Endodermal cell (in vitro differentiated cells): ENCODE data around the gene NKD1. TPM values are rescaled to one million over a fixed set of nuclear protein-coding genes. Genes with fewer than 3 reads are reported as not detected.
A peak's percentile ranks its signal among the peaks of the same experiment; 100 is the strongest.

Source experiments
- DNase-seq: peaks from one replicate; pipeline ENCODE4 v3.0.0-alpha.2; 2017
- H3K27ac ChIP-seq: 2 replicates; pipeline ENCODE4 v1.5.1; 2013; ENCODE audit warnings: mild to moderate bottlenecking, low read depth, low read length, moderate library complexity
- H3K27me3 ChIP-seq: 2 replicates; pipeline ENCODE4 v1.6.1; 2013; ENCODE audit warnings: mild to moderate bottlenecking, low read length, moderate library complexity; ENCODE audit not compliant: insufficient read depth, control insufficient read depth, poor library complexity, severe bottlenecking
- H3K36me3 ChIP-seq: 2 replicates; pipeline ENCODE4 v1.7.0; 2013; ENCODE audit warnings: mild to moderate bottlenecking, low read length, moderate library complexity; ENCODE audit not compliant: control insufficient read depth, insufficient read depth
- H3K4me1 ChIP-seq: one replicate; pipeline ENCODE4 v1.7.0; 2013; ENCODE audit warnings: low read length; ENCODE audit not compliant: control insufficient read depth, insufficient read depth
- H3K4me3 ChIP-seq: 2 replicates; pipeline ENCODE4 v1.5.1; 2013; ENCODE audit warnings: mild to moderate bottlenecking, low read length, moderate library complexity
- H3K9ac ChIP-seq: 2 replicates; pipeline ENCODE4 v1.6.1; 2013; ENCODE audit warnings: mild to moderate bottlenecking, low read length, moderate library complexity; ENCODE audit not compliant: poor library complexity, severe bottlenecking; ENCODE audit errors: extremely low read depth
- H3K9me3 ChIP-seq: 2 replicates; pipeline ENCODE4 v1.6.1; 2013; ENCODE audit warnings: mild to moderate bottlenecking, low read length, moderate library complexity; ENCODE audit not compliant: control insufficient read depth
- H3K27ac Mint-ChIP-seq: 2 replicates; pipeline ENCODE4 v1.8.0; 2020; ENCODE audit warnings: mixed read lengths
- H3K27me3 Mint-ChIP-seq: 2 replicates; pipeline ENCODE4 v1.8.0; 2021; ENCODE audit warnings: mild to moderate bottlenecking, mixed read lengths; ENCODE audit not compliant: insufficient read depth
- H3K36me3 Mint-ChIP-seq: 2 replicates; pipeline ENCODE4 v1.8.0; 2020; ENCODE audit warnings: low read depth, mixed read lengths
- H3K4me1 Mint-ChIP-seq: 2 replicates; pipeline ENCODE4 v1.8.0; 2020; ENCODE audit warnings: mixed read lengths
- H3K4me3 Mint-ChIP-seq: 2 replicates; pipeline ENCODE4 v1.8.0; 2020; ENCODE audit warnings: mild to moderate bottlenecking, moderate library complexity, mixed read lengths
- H3K9me3 Mint-ChIP-seq: 2 replicates; pipeline ENCODE4 v1.8.0; 2020; ENCODE audit warnings: mild to moderate bottlenecking, mixed read lengths
- CTCF ChIP-seq: fragments of 200-600 bp; sonication (generic); conservative IDR thresholded peaks from 2 replicates; pipeline ENCODE4 v1.5.0; 2021; ENCODE audit warnings: antibody characterized with exemption, mild to moderate bottlenecking
- WGBS, 2 experiments: methylation state at CpG; one replicate each; pipeline versions ENCODE4 v1.1.5 to v1.1.7; 2013; ENCODE audit warnings: missing lambda C conversion rate in 2 of 2, mixed read lengths in 1 of 2; ENCODE audit not compliant: insufficient coverage in 1 of 2, insufficient read length in 1 of 2; 5-methylcytosine and 5-hydroxymethylcytosine counted together
- total RNA-seq, 2 donors: library from RNA; stranded (reverse); fragmentation: NEBNext Ultra II Directional in 1 of 2; extraction: Animal tissue kit (Norgen Biotek cat#: 25700) in 1 of 2; gene quantifications; 2 replicates in 1 of 2; 3 replicates in 1 of 2; pipeline ENCODE4 v1.2.1, GENCODE V29; 2021

NKD1 gene
- total RNA-seq, 2 donors from 2014 or later = 7.0 to 9.5 TPM

- H3K27me3 Mint-ChIP-seq = peaks cover 17% of the 10 kb centered on the region
- no peak overlapping the region for H3K27ac Mint-ChIP-seq
- H3K27me3 ChIP-seq = no peaks in the 10 kb centered on the region
- no peaks in the 10 kb centered on the region for H3K4me1 Mint-ChIP-seq
- peak; percentile 76 for TF ChIP-seq CTCF
- WGBS, 2 experiments = 85 to 86% methylated on average over 6 to 7 of the region's 7 CpGs
- peaks cover 8% of the 10 kb centered on the region for H3K9me3 ChIP-seq
- DNase-seq = peak; percentile 66
- H3K4me3 ChIP-seq = no peak overlapping the region
- no peaks in the 10 kb centered on the region for H3K36me3 ChIP-seq
- H3K4me3 Mint-ChIP-seq = no peak overlapping the region
- no peak overlapping the region for H3K27ac ChIP-seq
- peaks cover 3% of the 10 kb centered on the region for H3K36me3 Mint-ChIP-seq
- H3K9ac ChIP-seq = no peak overlapping the region
- no peaks in the 10 kb centered on the region for H3K4me1 ChIP-seq
- peaks cover 14% of the 10 kb centered on the region for H3K9me3 Mint-ChIP-seq
Measured at GRCh38 chr16:50677351-50677750, 129.2 kb downstream of the NKD1 start.

GRCh38 chr16:50678531-50678930 lies 130.3 kb downstream of the NKD1 start:
- Histone ChIP-seq H3K9me3 (no peaks in the 10 kb centered on the region), H3K27ac (no peak overlapping the region), H3K4me3 (no peak overlapping the region), H3K4me1 (no peaks in the 10 kb centered on the region), H3K27me3 (no peaks in the 10 kb centered on the region), H3K9ac (no peak overlapping the region), H3K36me3 (no peaks in the 10 kb centered on the region)
- no peak overlapping the region for H3K4me3 Mint-ChIP-seq
- peaks cover 4% of the 10 kb centered on the region for H3K9me3 Mint-ChIP-seq
- TF ChIP-seq CTCF = no peak
- H3K4me1 Mint-ChIP-seq = no peaks in the 10 kb centered on the region
- H3K36me3 Mint-ChIP-seq = no peaks in the 10 kb centered on the region
- peaks cover 7% of the 10 kb centered on the region for H3K27me3 Mint-ChIP-seq
- no peak for DNase-seq
- no peak overlapping the region for H3K27ac Mint-ChIP-seq
- WGBS, 2 experiments = 87 to 95% methylated on average over 3 of the region's 3 CpGs

GRCh38 chr16:50679266-50679665 lies 131.1 kb downstream of the NKD1 start:
- no peak for DNase-seq
- Histone ChIP-seq H3K36me3 (no peaks in the 10 kb centered on the region), H3K4me1 (no peaks in the 10 kb centered on the region), H3K9me3 (no peaks in the 10 kb centered on the region), H3K4me3 (no peak overlapping the region), H3K27ac (no peak overlapping the region), H3K27me3 (no peaks in the 10 kb centered on the region), H3K9ac (no peak overlapping the region)
- no peak overlapping the region for H3K4me3 Mint-ChIP-seq
- 89 to 93% methylated on average over 9 to 14 of the region's 14 CpGs for WGBS, 2 experiments
- TF ChIP-seq CTCF = no peak
- no peaks in the 10 kb centered on the region for H3K9me3 Mint-ChIP-seq
- H3K27me3 Mint-ChIP-seq = peaks cover 3% of the 10 kb centered on the region
- no peaks in the 10 kb centered on the region for H3K4me1 Mint-ChIP-seq
- no peak overlapping the region for H3K27ac Mint-ChIP-seq
- no peaks in the 10 kb centered on the region for H3K36me3 Mint-ChIP-seq
